Rectal smooth muscle tissue (tissue), 1 donor: ENCODE results near the gene TLE7.

Experiments used
- H3K27ac ChIP-seq: one replicate; pipeline ENCODE4 v1.7.0; 2013; ENCODE audit warnings: low read depth, low read length, inconsistent platforms
- H3K27me3 ChIP-seq: one replicate; pipeline ENCODE4 v1.7.0; 2013; ENCODE audit warnings: low read length; ENCODE audit not compliant: control insufficient read depth, insufficient read depth
- H3K36me3 ChIP-seq: one replicate; pipeline ENCODE4 v1.7.0; 2013; ENCODE audit warnings: low read length; ENCODE audit not compliant: control insufficient read depth, insufficient read depth
- H3K4me1 ChIP-seq: one replicate; pipeline ENCODE4 v1.7.0; 2013; ENCODE audit warnings: low read length; ENCODE audit not compliant: control insufficient read depth, insufficient read depth
- H3K4me3 ChIP-seq: one replicate; pipeline ENCODE4 v1.7.0; 2013; ENCODE audit warnings: low read length
- H3K9ac ChIP-seq: one replicate; pipeline ENCODE4 v1.7.0; 2013; ENCODE audit warnings: low read length

The TLE7 gene

GRCh38 chr16:71407731-71408130 is 34.1 kb downstream of the TLE7 start:
- no peaks in the 10 kb centered on the region for H3K36me3 ChIP-seq
- no peak overlapping the region for H3K4me3 ChIP-seq
- no peak overlapping the region for H3K27ac ChIP-seq
- H3K27me3 ChIP-seq = no peaks in the 10 kb centered on the region
- H3K9ac ChIP-seq = no peak overlapping the region
- no peaks in the 10 kb centered on the region for H3K4me1 ChIP-seq

GRCh38 chr16:71406724-71407123 is 35.1 kb downstream of the TLE7 start:
- peaks cover 3% of the 10 kb centered on the region for H3K27me3 ChIP-seq
- no peak overlapping the region for H3K4me3 ChIP-seq
- no peaks in the 10 kb centered on the region for H3K4me1 ChIP-seq
- H3K27ac ChIP-seq = no peak overlapping the region
- no peaks in the 10 kb centered on the region for H3K36me3 ChIP-seq
- H3K9ac ChIP-seq = no peak overlapping the region

GRCh38 chr16:71406316-71406715 is 35.5 kb downstream of the TLE7 start:
- Histone ChIP-seq H3K27me3 (peaks cover 3% of the 10 kb centered on the region), H3K36me3 (no peaks in the 10 kb centered on the region), H3K4me3 (no peak overlapping the region), H3K4me1 (no peaks in the 10 kb centered on the region), H3K9ac (no peak overlapping the region), H3K27ac (no peak overlapping the region)

GRCh38 chr16:71404364-71404763 is 37.5 kb downstream of the TLE7 start:
- H3K36me3 ChIP-seq = no peaks in the 10 kb centered on the region
- no peak overlapping the region for H3K27ac ChIP-seq
- peaks cover 3% of the 10 kb centered on the region for H3K27me3 ChIP-seq
- H3K4me3 ChIP-seq = no peak overlapping the region
- H3K4me1 ChIP-seq = no peaks in the 10 kb centered on the region
- no peak overlapping the region for H3K9ac ChIP-seq

- Histone ChIP-seq H3K36me3 (no peaks in the 10 kb centered on the region), H3K27ac (no peak overlapping the region), H3K27me3 (peaks cover 3% of the 10 kb centered on the region), H3K9ac (no peak overlapping the region), H3K4me1 (no peaks in the 10 kb centered on the region), H3K4me3 (no peak overlapping the region)
These were observed 39.2 kb downstream of the TLE7 start for GRCh38 chr16:71402674-71403073.

- Histone ChIP-seq H3K4me1 (no peaks in the 10 kb centered on the region), H3K27ac (no peak overlapping the region), H3K4me3 (no peak overlapping the region), H3K36me3 (no peaks in the 10 kb centered on the region), H3K27me3 (peaks cover 3% of the 10 kb centered on the region), H3K9ac (no peak overlapping the region)
These were observed 39.8 kb downstream of the TLE7 start for GRCh38 chr16:71402007-71402406.

- Histone ChIP-seq H3K36me3 (no peaks in the 10 kb centered on the region), H3K27ac (no peak overlapping the region), H3K27me3 (peaks cover 3% of the 10 kb centered on the region), H3K9ac (no peak overlapping the region), H3K4me1 (no peaks in the 10 kb centered on the region), H3K4me3 (no peak overlapping the region)
These were observed 41.9 kb downstream of the TLE7 start for GRCh38 chr16:71399801-71400563.

GRCh38 chr16:71396594-71396993 is 45.3 kb downstream of the TLE7 start:
- H3K4me1 ChIP-seq = no peaks in the 10 kb centered on the region
- no peak overlapping the region for H3K4me3 ChIP-seq
- no peak overlapping the region for H3K9ac ChIP-seq
- no peak overlapping the region for H3K27ac ChIP-seq
- no peaks in the 10 kb centered on the region for H3K36me3 ChIP-seq
- H3K27me3 ChIP-seq = no peaks in the 10 kb centered on the region

GRCh38 chr16:71389330-71389729 is 52.5 kb downstream of the TLE7 start:
- H3K4me1 ChIP-seq = no peaks in the 10 kb centered on the region
- no peaks in the 10 kb centered on the region for H3K27me3 ChIP-seq
- no peak overlapping the region for H3K9ac ChIP-seq

GRCh38 chr16:71387045-71387871 is 54.6 kb downstream of the TLE7 start:
- H3K4me1 ChIP-seq = no peaks in the 10 kb centered on the region
- no peak overlapping the region for H3K27ac ChIP-seq
- H3K4me3 ChIP-seq = no peak overlapping the region
- H3K9ac ChIP-seq = no peak overlapping the region
- H3K27me3 ChIP-seq = no peaks in the 10 kb centered on the region
- no peaks in the 10 kb centered on the region for H3K36me3 ChIP-seq

More at GRCh38 chr16:71389330-71389729, 52.5 kb downstream of the TLE7 start:
- H3K36me3 ChIP-seq = no peaks in the 10 kb centered on the region
- H3K4me3 ChIP-seq = no peak overlapping the region
- no peak overlapping the region for H3K27ac ChIP-seq

- no peak overlapping the region for H3K4me3 ChIP-seq
- no peak overlapping the region for H3K27ac ChIP-seq
- H3K4me1 ChIP-seq = no peaks in the 10 kb centered on the region
- H3K27me3 ChIP-seq = no peaks in the 10 kb centered on the region
- H3K9ac ChIP-seq = no peak overlapping the region
- no peaks in the 10 kb centered on the region for H3K36me3 ChIP-seq
These were observed 57.7 kb downstream of the TLE7 start for GRCh38 chr16:71384073-71384724.

GRCh38 chr16:71383054-71383773 is 58.6 kb downstream of the TLE7 start:
- no peaks in the 10 kb centered on the region for H3K36me3 ChIP-seq
- H3K9ac ChIP-seq = no peak overlapping the region
- no peaks in the 10 kb centered on the region for H3K4me1 ChIP-seq
- no peak overlapping the region for H3K4me3 ChIP-seq
- no peaks in the 10 kb centered on the region for H3K27me3 ChIP-seq
- no peak overlapping the region for H3K27ac ChIP-seq
